ENCODE data around the gene ZNF878. TPM values are rescaled to one million over a fixed set of nuclear protein-coding genes. Genes with fewer than 3 reads are reported as not detected.
A peak's percentile ranks its signal among the peaks of the same experiment; 100 is the strongest.

Gene ZNF878
- total RNA-seq, 2 experiments from 2014 or later = 0.15 to 0.28 TPM

- H3K27ac Mint-ChIP-seq = no peak within 1 kb of the TSS
- DNase-seq = peak; percentile 59
- no peaks in the 10 kb centered on the region for H3K27me3 Mint-ChIP-seq
- CTCF ChIA-PET = no interaction called here
- peaks cover 8% of the 10 kb centered on the region for H3K9me3 Mint-ChIP-seq
- H3K36me3 Mint-ChIP-seq (ENCODE audit: low read depth) = peaks cover 6% of the 10 kb centered on the region
- peak within 1 kb of the TSS; percentile 65 for H3K4me3 Mint-ChIP-seq
- POLR2A ChIA-PET = interaction anchor here (1.0 kb wide), 1 partner anchor 27 kb away, joined by 3 read pairs; no protein-coding TSS in a partner anchor
- peaks cover 4% of the 10 kb centered on the region for H3K4me1 Mint-ChIP-seq
Measured at GRCh38 chr19:12064590-12065538, 12.1 kb upstream of the ZNF878 start, which contains the start of gene ZNF844. ZNF844 (plus strand) TSS chr19:12064731; CDS start chr19:12064874, 143 bp downstream.

- H3K27me3 Mint-ChIP-seq = peaks cover 6% of the 10 kb centered on the region
- POLR2A ChIA-PET = no interaction called here
Measured at GRCh38 chr19:12055784-12056183, 3.0 kb upstream of the ZNF878 start.

DNA sequence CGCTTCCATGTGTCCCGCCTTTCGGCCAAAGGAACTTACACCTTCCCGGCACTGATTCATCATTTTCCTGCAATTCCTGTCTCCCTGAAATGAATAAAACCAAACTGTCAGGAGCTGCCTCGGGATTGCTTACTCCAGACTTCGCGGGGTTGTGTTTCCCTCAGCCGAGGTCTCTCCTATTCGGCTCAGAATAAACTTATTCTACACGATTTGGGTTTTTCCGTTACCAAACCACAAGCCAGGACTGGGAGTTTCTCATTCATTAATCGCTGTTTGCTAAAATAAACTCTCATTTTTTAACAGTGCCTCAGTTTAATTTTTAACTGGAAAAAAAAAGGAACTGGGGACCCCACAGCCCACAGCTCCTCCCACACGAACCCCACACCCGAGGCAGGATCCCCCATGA lies 667 bp downstream of the ZNF878 start:
- peaks cover 24% of the 10 kb centered on the region for H3K9me3 Mint-ChIP-seq

More at GRCh38 chr19:12055784-12056183, 3.0 kb upstream of the ZNF878 start:
- Mint-ChIP-seq H3K9me3 (peaks cover 16% of the 10 kb centered on the region), H3K4me3 (no peak overlapping the region), H3K4me1 (peaks cover 17% of the 10 kb centered on the region), H3K27ac (no peak overlapping the region), H3K36me3 (ENCODE audit: low read depth) (peaks cover 10% of the 10 kb centered on the region)
- no peak for DNase-seq
- CTCF ChIA-PET = no interaction called here

GRCh38 chr19:12047868-12048267 lies 4.9 kb downstream of the ZNF878 start:
- ChIA-PET POLR2A (no interaction called here), CTCF (no interaction called here)
- peaks cover 35% of the 10 kb centered on the region for H3K36me3 Mint-ChIP-seq (ENCODE audit: low read depth)
- peaks cover 42% of the 10 kb centered on the region for H3K9me3 Mint-ChIP-seq
- H3K4me1 Mint-ChIP-seq = peaks cover 8% of the 10 kb centered on the region
- no peaks in the 10 kb centered on the region for H3K27me3 Mint-ChIP-seq
- H3K27ac Mint-ChIP-seq = no peak overlapping the region
- H3K4me3 Mint-ChIP-seq = no peak overlapping the region
- DNase-seq = no peak

More for the DNA sequence above, 667 bp downstream of the ZNF878 start:
- Mint-ChIP-seq H3K4me1 (peaks cover 13% of the 10 kb centered on the region), H3K27me3 (peaks cover 6% of the 10 kb centered on the region), H3K36me3 (ENCODE audit: low read depth) (peaks cover 15% of the 10 kb centered on the region), H3K27ac (no peak overlapping the region), H3K4me3 (peak overlapping the region; percentile 69)
- CTCF ChIA-PET = interaction anchor here (1.0 kb wide), 1 partner anchor 128 kb away, joined by 3 read pairs; no protein-coding TSS in a partner anchor
- POLR2A ChIA-PET = interaction anchor here (0.7 kb wide), 1 partner anchor 17 kb away, joined by 3 read pairs; the partner anchor contains the start of gene ZNF433
- no peak for DNase-seq

GRCh38 chr19:12043752-12044422 lies 8.9 kb downstream of the ZNF878 start:
- no peak overlapping the region for H3K4me3 Mint-ChIP-seq
- H3K36me3 Mint-ChIP-seq (ENCODE audit: low read depth) = peaks cover 32% of the 10 kb centered on the region
- H3K27me3 Mint-ChIP-seq = no peaks in the 10 kb centered on the region
- peaks cover 46% of the 10 kb centered on the region for H3K9me3 Mint-ChIP-seq
- CTCF ChIA-PET = no interaction called here
- H3K4me1 Mint-ChIP-seq = no peaks in the 10 kb centered on the region
- POLR2A ChIA-PET = no interaction called here
- no peak overlapping the region for H3K27ac Mint-ChIP-seq
- DNase-seq = no peak

DNA sequence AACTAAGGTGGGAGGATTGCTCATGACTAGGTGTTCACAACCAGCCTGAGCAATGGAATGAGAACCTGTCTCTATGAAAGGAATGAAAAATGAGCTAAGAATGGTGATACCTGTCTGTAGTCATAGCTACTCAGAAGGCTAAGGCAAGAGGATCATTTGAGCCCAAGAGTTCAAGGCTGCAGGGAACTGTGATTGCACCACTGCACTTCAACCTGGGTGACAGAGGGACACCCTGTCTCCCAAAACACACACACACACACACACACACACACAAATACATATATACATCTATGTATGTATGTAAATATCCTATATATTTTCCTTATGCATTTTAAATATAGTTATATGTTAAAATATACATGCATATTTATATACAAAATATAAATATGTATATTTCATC lies 9.9 kb downstream of the ZNF878 start:
- Mint-ChIP-seq H3K27me3 (no peaks in the 10 kb centered on the region), H3K4me3 (no peak overlapping the region), H3K4me1 (no peaks in the 10 kb centered on the region), H3K9me3 (peaks cover 46% of the 10 kb centered on the region), H3K36me3 (ENCODE audit: low read depth) (peaks cover 33% of the 10 kb centered on the region), H3K27ac (no peak overlapping the region)
- DNase-seq = no peak
- ChIA-PET POLR2A (no interaction called here), CTCF (no interaction called here)

DNA sequence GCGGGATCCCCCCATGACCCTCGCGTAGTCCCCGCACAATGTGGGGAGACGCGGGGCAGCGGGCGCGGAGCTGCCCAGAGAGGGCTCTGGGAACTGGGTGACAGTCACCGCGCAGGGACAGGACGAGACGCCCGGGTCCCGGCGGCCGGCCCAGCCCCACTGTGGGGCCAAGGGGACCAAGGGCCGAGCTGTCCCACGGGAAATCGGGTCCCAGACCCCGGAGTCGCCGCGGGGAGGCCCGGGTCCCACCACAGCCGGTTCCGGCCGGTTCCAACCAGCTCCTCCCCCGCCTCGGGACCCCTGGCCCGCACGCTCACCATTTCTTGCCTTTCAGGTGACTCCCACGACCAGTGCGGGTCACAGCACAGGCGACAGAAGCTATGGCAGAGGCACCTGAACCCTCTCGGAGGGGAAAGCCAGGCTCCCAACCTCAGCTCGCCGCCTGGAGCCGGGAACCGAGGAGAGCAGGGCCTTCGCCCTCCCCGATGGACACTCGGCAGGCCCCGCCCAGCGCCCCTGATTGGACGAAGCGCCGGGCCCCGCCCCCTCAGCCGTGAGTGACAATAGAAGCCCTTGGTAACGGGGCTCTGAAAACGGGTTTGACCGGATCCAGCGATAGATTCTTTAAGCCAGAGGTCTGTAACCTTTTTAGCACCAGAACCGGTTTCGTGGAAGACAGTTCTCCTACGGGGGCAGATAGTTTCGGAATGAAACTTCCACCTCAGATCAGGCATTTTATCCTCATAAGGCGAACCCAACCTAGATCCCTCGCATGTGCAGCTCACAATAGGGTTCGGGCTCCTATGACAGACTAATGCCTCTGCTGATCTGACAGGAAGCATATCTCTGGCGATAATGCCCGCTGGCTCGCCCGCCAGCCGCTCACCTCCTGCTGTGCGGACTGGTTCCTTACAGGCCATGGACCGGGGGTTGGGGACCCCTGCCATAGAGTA lies 17.3 kb downstream of the ZNF878 start, which contains the start of gene ZNF433:
ZNF433 (minus strand) TSS at position 460 of the 953 bp plus-strand sequence; CDS start at position 320, 140 bp downstream.
- peaks cover 5% of the 10 kb centered on the region for H3K4me1 Mint-ChIP-seq
- H3K27me3 Mint-ChIP-seq = peaks cover 3% of the 10 kb centered on the region
- ChIA-PET POLR2A (interaction anchor here (0.6 kb wide), 1 partner anchor 16 kb away, joined by 3 read pairs; no protein-coding TSS in a partner anchor), CTCF (no interaction called here)
- H3K27ac Mint-ChIP-seq = no peak within 1 kb of the TSS
- H3K36me3 Mint-ChIP-seq (ENCODE audit: low read depth) = peaks cover 18% of the 10 kb centered on the region
- H3K9me3 Mint-ChIP-seq = peaks cover 34% of the 10 kb centered on the region
- DNase-seq = peak; percentile 41
- H3K4me3 Mint-ChIP-seq = peak within 1 kb of the TSS; percentile 54

- POLR2A ChIA-PET = no interaction called here
- peaks cover 3% of the 10 kb centered on the region for H3K27me3 Mint-ChIP-seq
- peaks cover 5% of the 10 kb centered on the region for H3K4me1 Mint-ChIP-seq
- no peak for DNase-seq
- peaks cover 34% of the 10 kb centered on the region for H3K9me3 Mint-ChIP-seq
- H3K36me3 Mint-ChIP-seq (ENCODE audit: low read depth) = peaks cover 18% of the 10 kb centered on the region
- H3K27ac Mint-ChIP-seq = no peak overlapping the region
- H3K4me3 Mint-ChIP-seq = no peak overlapping the region
- CTCF ChIA-PET = no interaction called here
Measured at GRCh38 chr19:12034620-12035019, 18.1 kb downstream of the ZNF878 start.

- no peak for DNase-seq
- ChIA-PET CTCF (no interaction called here), POLR2A (no interaction called here)
- Mint-ChIP-seq H3K4me1 (peaks cover 5% of the 10 kb centered on the region), H3K27me3 (peaks cover 3% of the 10 kb centered on the region), H3K27ac (no peak overlapping the region), H3K36me3 (ENCODE audit: low read depth) (peaks cover 18% of the 10 kb centered on the region), H3K4me3 (no peak overlapping the region), H3K9me3 (peaks cover 34% of the 10 kb centered on the region)
Measured at GRCh38 chr19:12034198-12034597, 18.6 kb downstream of the ZNF878 start.

DNA sequence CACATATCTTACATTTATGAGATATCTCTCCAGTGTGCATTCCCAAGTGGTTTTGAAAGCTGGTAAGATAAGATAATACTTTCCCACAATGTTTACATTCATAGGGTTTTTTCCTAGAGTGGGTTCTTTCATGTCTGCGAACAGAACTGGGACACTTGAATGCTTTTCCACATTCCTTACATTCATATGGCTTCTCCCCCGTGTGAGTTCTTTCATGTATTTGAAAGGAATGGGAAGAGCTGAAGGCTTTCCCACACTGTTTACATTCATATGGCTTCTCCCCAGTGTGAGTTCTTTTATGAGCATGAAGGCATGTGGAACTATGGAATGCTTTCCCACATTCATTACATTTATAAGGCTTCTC lies 37.0 kb downstream of the ZNF878 start:
- Mint-ChIP-seq H3K4me1 (no peaks in the 10 kb centered on the region), H3K4me3 (no peak overlapping the region), H3K27ac (no peak overlapping the region), H3K36me3 (ENCODE audit: low read depth) (peaks cover 55% of the 10 kb centered on the region), H3K27me3 (no peaks in the 10 kb centered on the region), H3K9me3 (peaks cover 57% of the 10 kb centered on the region)
- ChIA-PET CTCF (no interaction called here), POLR2A (no interaction called here)
- DNase-seq = no peak

GRCh38 chr19:12015015-12015752 lies 37.6 kb downstream of the ZNF878 start:
- H3K36me3 Mint-ChIP-seq (ENCODE audit: low read depth) = peaks cover 60% of the 10 kb centered on the region
- H3K27ac Mint-ChIP-seq = no peak overlapping the region
- no peak for DNase-seq
- no peaks in the 10 kb centered on the region for H3K27me3 Mint-ChIP-seq
- POLR2A ChIA-PET = no interaction called here
- CTCF ChIA-PET = no interaction called here
- H3K9me3 Mint-ChIP-seq = peaks cover 59% of the 10 kb centered on the region
- H3K4me3 Mint-ChIP-seq = no peak overlapping the region
- H3K4me1 Mint-ChIP-seq = no peaks in the 10 kb centered on the region

Measured in activated CD4-positive, alpha-beta memory T cell treated with anti-CD3 and anti-CD28 coated beads, Interleukin-2, amount 10 ng/mL, durations not matched to agents 7 days and 5 days (primary cell).